Ishikawa (cell line): Measurements from ENCODE around the gene GDI1.

Source experiments
- EGR1 ChIP-seq: IDR thresholded peaks from 2 replicates; pipeline ENCODE4 v1.6.1; 2012
- EP300 ChIP-seq: IDR thresholded peaks from 2 replicates; pipeline ENCODE4 v1.6.1; 2012; ENCODE audit warnings: borderline replicate concordance
- FOXM1 ChIP-seq: IDR thresholded peaks from 2 replicates; pipeline ENCODE4 v1.6.1; 2012; ENCODE audit warnings: low read depth, borderline replicate concordance
- REST ChIP-seq: IDR thresholded peaks from 2 replicates; pipeline ENCODE4 v1.6.1; 2012; ENCODE audit warnings: low read depth, mild to moderate bottlenecking
- TAF1 ChIP-seq: IDR thresholded peaks from 2 replicates; pipeline ENCODE4 v1.6.1; 2012; ENCODE audit warnings: low read depth, mild to moderate bottlenecking
- TCF12 ChIP-seq: IDR thresholded peaks from 2 replicates; pipeline ENCODE4 v1.6.1; 2012; ENCODE audit warnings: low read depth
- TEAD4 ChIP-seq: IDR thresholded peaks from 2 replicates; pipeline ENCODE4 v1.6.1; 2012
- ZBTB7A ChIP-seq: IDR thresholded peaks from 2 replicates; pipeline ENCODE4 v1.6.1; 2012; ENCODE audit warnings: low read depth

- TF ChIP-seq EP300 (no peak), TAF1 (no peak), FOXM1 (no peak), TCF12 (no peak), TEAD4 (no peak), ZBTB7A (no peak), EGR1 (no peak), REST (no peak)
These were observed 26.8 kb downstream of the GDI1 start for GRCh38 chrX:154463611-154464220.
